Transverse colon (tissue), 4 donors: ENCODE data around the gene ATL1. TPM values are rescaled to one million over a fixed set of nuclear protein-coding genes. Genes with fewer than 3 reads are reported as not detected.

ENCODE experiments used
- DNase-seq: peaks from one replicate; pipeline ENCODE4 v3.0.0-alpha.2; 2019
- H3K27ac ChIP-seq, 4 donors: fragments of 200-600 bp; sonication (generic); 2 replicates each; pipeline ENCODE4 v1.5.1; 2016 to 2018; ENCODE audit warnings: inconsistent platforms in 4 of 4
- H3K27me3 ChIP-seq: fragments of 200-600 bp; sonication (generic); 2 replicates; pipeline ENCODE4 v1.5.1; 2017; ENCODE audit warnings: inconsistent platforms
- H3K36me3 ChIP-seq, 4 donors: fragments of 200-600 bp; sonication (generic); 2 replicates each; pipeline ENCODE4 v1.5.1; 2017 to 2019; ENCODE audit warnings: inconsistent platforms in 4 of 4
- H3K4me1 ChIP-seq, 4 donors: fragments of 200-600 bp; sonication (generic); 2 replicates each; pipeline ENCODE4 v1.5.1; 2017 to 2020; ENCODE audit warnings: inconsistent platforms in 4 of 4
- H3K4me3 ChIP-seq, 4 donors: fragments of 200-600 bp; sonication (generic); 1 replicate in 1 of 4; 2 replicates in 3 of 4; pipeline versions ENCODE4 v1.5.1 to v1.6.1; 2017 to 2019; ENCODE audit warnings: inconsistent platforms in 4 of 4
- H3K9me3 ChIP-seq, 2 donors: fragments of 200-600 bp; sonication (generic); 2 replicates each; pipeline ENCODE4 v1.5.1; 2017 to 2019; ENCODE audit warnings: inconsistent platforms in 2 of 2
- CTCF ChIP-seq, 5 experiments: fragments of 200-600 bp in 3 of 5; fragments of 450-650 bp in 2 of 5; sonication (generic) in 3 of 5; IDR thresholded peaks; 1 replicate in 2 of 5; 2 replicates in 3 of 5; pipeline ENCODE4 v1.5.1; 2016 to 2017; ENCODE audit warnings: antibody characterized with exemption in 5 of 5, inconsistent platforms in 3 of 5, mild to moderate bottlenecking in 2 of 5, moderate library complexity in 1 of 5
- EP300 ChIP-seq: sonication (generic); formaldehyde crosslinking; IDR thresholded peaks from one replicate; pipeline ENCODE4 v1.6.1; 2017; ENCODE audit warnings: antibody characterized with exemption, low read depth
- POLR2A ChIP-seq: fragments of 450-650 bp; IDR thresholded peaks from one replicate; pipeline ENCODE4 v1.6.1; 2016; ENCODE audit warnings: antibody characterized with exemption, mild to moderate bottlenecking, moderate library complexity
- POLR2AphosphoS5 ChIP-seq, 3 donors: sonication (generic); formaldehyde crosslinking; IDR thresholded peaks; one replicate each; pipeline ENCODE4 v1.6.1; 2016; ENCODE audit warnings: antibody characterized with exemption in 3 of 3
- WGBS, 2 donors: methylation state at CpG; one replicate each; pipeline ENCODE4 v1.1.5; 2018; ENCODE audit warnings: low coverage in 1 of 2; 5-methylcytosine and 5-hydroxymethylcytosine counted together
- in situ Hi-C, 4 donors: fragments of 200-750 bp; cut with MboI; loops; one replicate each; pipeline versions ENCODE4 v1.15.0 to v1.15.1; 2017; ENCODE audit warnings: low sequenced_read_pairs in 3 of 4, low pct_ligation_motif_present in 1 of 4, low pct_unique_long_range_greater_than_20kb in 1 of 4
- intact Hi-C: fragments of 100-400 bp; cut with DNase I; formaldehyde crosslinking; loops from one replicate; pipeline ENCODE4 v1.15.1; 2023; ENCODE audit warnings: low total_unique reads
- total RNA-seq, 4 donors: library from RNA; depleted of rRNA; stranded (reverse); fragments of >200 nt; gene quantifications; one replicate each; pipeline ENCODE4 v1.1.0, GENCODE V29; 2016

ATL1 gene
- total RNA-seq, 4 donors from 2014 or later = 1.1 to 14.1 (median 11.4) TPM; not detected in 1

GRCh38 chr14:50606468-50606867 lies 46.5 kb downstream of the ATL1 start:
- no peak for DNase-seq
- no peak for TF ChIP-seq CTCF (IDR thresholded peaks at IDR 0.05)
- no peak for TF ChIP-seq POLR2AphosphoS5 (IDR thresholded peaks at IDR 0.05)
- no peak for TF ChIP-seq EP300
- H3K4me3 ChIP-seq = no peak overlapping the region
- no peaks in the 10 kb centered on the region for H3K27me3 ChIP-seq
- intact Hi-C loops = no loop called here
- 89 to 100% methylated on average over 2 of the region's 2 CpGs for WGBS, 2 donors
- no peaks in the 10 kb centered on the region for H3K4me1 ChIP-seq
- in situ Hi-C loops = no loop called here
- no peaks in the 10 kb centered on the region for H3K36me3 ChIP-seq
- H3K9me3 ChIP-seq = no peaks in the 10 kb centered on the region
- H3K27ac ChIP-seq = no peak overlapping the region

- in situ Hi-C loops = no loop called here
Observed at GRCh38 chr14:50607181-50607580, 47.2 kb downstream of the ATL1 start.

GRCh38 chr14:50607761-50608160 lies 47.8 kb downstream of the ATL1 start:
- Histone ChIP-seq H3K27me3 (no peaks in the 10 kb centered on the region), H3K4me1 (no peaks in the 10 kb centered on the region), H3K27ac (no peak overlapping the region), H3K9me3 (no peaks in the 10 kb centered on the region), H3K4me3 (no peak overlapping the region), H3K36me3 (no peaks in the 10 kb centered on the region)
- intact Hi-C loops (no loop called here), in situ Hi-C loops (no loop called here)
- 82 to 96% methylated on average over 1 of the region's 1 CpG for WGBS, 2 donors
- no peak for DNase-seq
- TF ChIP-seq EP300 (no peak), CTCF (IDR thresholded peaks at IDR 0.05) (no peak), POLR2AphosphoS5 (IDR thresholded peaks at IDR 0.05) (no peak), POLR2A (no peak)

More at GRCh38 chr14:50607181-50607580, 47.2 kb downstream of the ATL1 start:
- no peak for TF ChIP-seq POLR2A
- TF ChIP-seq POLR2AphosphoS5 (IDR thresholded peaks at IDR 0.05) = no peak
- no peak for TF ChIP-seq EP300
- TF ChIP-seq CTCF (IDR thresholded peaks at IDR 0.05) = no peak
- H3K9me3 ChIP-seq = no peaks in the 10 kb centered on the region
- no peaks in the 10 kb centered on the region for H3K36me3 ChIP-seq
- WGBS, 2 donors = 80 to 90% methylated on average over 3 of the region's 3 CpGs
- no peak overlapping the region for H3K27ac ChIP-seq
- no peaks in the 10 kb centered on the region for H3K27me3 ChIP-seq
- intact Hi-C loops = no loop called here
- no peak overlapping the region for H3K4me3 ChIP-seq
- H3K4me1 ChIP-seq = no peaks in the 10 kb centered on the region
- no peak for DNase-seq

- in situ Hi-C loops (no loop called here), intact Hi-C loops (no loop called here)
- no peak for TF ChIP-seq POLR2A
- no peak for TF ChIP-seq CTCF (IDR thresholded peaks at IDR 0.05)
- no peak for TF ChIP-seq POLR2AphosphoS5 (IDR thresholded peaks at IDR 0.05)
- no peak for TF ChIP-seq EP300
- H3K4me1 ChIP-seq = no peaks in the 10 kb centered on the region
- WGBS, 2 donors = 66% methylated on average over 1 of the region's 1 CpG; no CpG with 5 or more reads in 1 of the 2 donors
- H3K4me3 ChIP-seq = no peak overlapping the region
- H3K27ac ChIP-seq = no peak overlapping the region
- DNase-seq = no peak
- no peaks in the 10 kb centered on the region for H3K9me3 ChIP-seq
- H3K36me3 ChIP-seq = no peaks in the 10 kb centered on the region
- no peaks in the 10 kb centered on the region for H3K27me3 ChIP-seq
Observed at GRCh38 chr14:50608302-50608851, 48.4 kb downstream of the ATL1 start.
